GM21717 (cell line): ENCODE measurements around the gene CNOT3.

Source experiments
- ATAC-seq: cut with Tn5 transposase; IDR thresholded peaks from one replicate; pipeline ENCODE4 v1.9.1; 2021; ENCODE audit warnings: mild to moderate bottlenecking, moderate library complexity; ENCODE audit not compliant: unreplicated experiment

Gene CNOT3

GRCh38 chr19:54147676-54148075 lies 10.1 kb downstream of the CNOT3 start:
- ATAC-seq = no peak

- ATAC-seq = no peak
These were observed 10.6 kb downstream of the CNOT3 start for GRCh38 chr19:54148158-54148557.

- no peak for ATAC-seq
These were observed 11.7 kb downstream of the CNOT3 start for GRCh38 chr19:54149021-54149812.

DNA sequence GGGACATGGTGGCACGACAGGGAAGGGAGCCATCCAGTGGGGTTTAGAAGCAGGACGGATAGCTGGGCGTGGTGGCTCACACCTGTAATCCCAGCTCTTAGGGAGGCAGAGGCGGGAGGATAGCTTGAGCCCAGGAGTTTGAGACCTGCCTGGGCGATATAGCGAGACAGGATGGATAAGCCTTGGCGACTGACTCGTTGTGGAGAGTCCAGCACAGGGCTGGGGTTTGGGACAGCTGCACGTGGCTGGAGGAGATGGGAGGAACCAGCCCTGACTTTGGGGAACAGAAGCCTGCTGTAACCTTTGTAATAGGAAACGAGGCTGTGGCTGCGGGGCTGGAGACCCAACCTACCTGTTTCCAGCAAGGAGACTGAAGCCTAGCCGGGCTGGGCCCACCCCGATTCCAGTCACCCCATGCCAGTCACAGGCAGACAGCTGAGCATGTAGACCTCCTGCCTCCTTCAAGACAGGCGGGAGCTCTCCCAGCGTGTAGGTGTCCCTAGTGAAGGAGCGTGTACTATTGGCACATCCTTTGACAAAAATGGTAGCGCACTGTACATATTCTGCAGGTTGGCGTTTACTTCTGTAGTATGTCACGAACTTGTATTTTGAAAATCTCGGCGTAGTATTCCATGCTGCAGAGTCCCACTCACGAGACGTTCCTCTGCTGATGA lies 13.9 kb downstream of the CNOT3 start:
- no peak for ATAC-seq

DNA sequence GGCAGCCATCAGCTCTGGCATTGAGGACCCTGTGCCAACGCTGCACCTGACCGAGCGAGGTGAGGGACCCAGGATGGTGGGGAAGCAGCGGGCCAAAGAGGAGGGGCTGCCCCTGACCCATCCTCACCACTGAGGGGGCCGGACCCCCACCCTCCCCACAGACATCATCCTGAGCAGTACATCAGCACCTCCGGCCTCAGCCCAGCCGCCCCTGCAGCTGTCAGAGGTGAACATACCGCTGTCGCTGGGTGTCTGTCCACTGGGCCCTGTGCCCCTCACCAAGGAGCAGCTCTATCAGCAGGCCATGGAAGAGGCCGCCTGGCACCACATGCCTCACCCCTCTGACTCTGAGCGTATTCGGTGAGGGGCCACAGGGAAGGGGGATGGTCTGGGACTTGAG lies 14.7 kb downstream of the CNOT3 start:
- ATAC-seq = no peak

DNA sequence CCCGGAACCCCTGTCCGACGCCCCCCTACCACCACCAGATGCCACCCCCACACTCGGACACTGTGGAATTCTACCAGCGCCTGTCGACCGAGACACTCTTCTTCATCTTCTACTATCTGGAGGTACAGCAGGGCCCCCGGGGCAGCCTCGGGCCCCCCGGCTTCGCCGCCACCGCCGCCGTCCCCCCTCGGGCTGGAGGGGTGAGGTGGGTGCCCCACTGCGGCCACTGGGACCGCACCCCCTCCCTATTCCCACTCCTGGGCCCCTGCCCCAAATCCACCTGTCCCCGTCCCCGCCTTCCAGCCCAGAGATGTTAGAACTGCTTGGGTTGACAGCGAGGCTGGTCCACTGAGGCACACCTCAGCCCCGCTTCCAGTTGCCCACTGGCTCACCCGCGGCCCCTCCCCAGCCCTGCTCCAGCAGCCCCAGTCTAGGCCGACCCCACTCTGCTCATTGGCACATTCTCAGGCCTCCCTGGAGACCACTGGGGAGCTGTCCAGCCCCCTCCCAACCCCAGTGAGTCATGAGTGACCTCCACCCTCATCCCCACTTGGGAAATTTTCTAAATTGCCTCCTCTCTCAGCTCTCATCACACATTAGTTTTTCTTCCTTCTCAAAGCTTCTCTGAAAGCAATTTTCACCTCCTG lies 15.4 kb downstream of the CNOT3 start:
- ATAC-seq = no peak

DNA sequence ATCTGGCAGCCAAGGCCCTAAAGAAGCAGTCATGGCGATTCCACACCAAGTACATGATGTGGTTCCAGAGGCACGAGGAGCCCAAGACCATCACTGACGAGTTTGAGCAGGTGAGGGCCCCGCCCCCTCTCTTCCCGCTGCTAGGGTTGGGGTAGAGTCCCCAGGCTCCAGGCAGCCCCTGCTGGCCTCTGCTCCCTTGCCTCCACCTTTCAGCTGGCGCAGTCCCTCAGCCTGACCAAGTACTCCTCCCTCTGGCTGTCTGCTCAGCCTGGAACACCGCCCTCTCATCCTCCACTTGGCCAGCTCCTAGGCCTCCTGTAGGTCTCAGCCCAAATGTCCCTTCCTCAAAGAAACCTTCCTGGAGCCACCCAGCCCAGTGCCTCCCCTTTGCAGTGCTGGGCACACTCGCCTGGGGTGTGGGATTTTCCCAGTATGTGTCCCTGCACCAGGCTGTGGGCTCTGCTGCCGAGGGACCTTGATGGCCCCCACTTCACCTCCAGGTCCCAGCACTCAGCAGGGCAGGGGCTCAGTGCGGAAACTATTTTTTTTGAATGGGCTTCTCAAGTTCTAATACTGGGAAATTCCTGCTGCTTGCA lies 16.3 kb downstream of the CNOT3 start:
- ATAC-seq = no peak

DNA sequence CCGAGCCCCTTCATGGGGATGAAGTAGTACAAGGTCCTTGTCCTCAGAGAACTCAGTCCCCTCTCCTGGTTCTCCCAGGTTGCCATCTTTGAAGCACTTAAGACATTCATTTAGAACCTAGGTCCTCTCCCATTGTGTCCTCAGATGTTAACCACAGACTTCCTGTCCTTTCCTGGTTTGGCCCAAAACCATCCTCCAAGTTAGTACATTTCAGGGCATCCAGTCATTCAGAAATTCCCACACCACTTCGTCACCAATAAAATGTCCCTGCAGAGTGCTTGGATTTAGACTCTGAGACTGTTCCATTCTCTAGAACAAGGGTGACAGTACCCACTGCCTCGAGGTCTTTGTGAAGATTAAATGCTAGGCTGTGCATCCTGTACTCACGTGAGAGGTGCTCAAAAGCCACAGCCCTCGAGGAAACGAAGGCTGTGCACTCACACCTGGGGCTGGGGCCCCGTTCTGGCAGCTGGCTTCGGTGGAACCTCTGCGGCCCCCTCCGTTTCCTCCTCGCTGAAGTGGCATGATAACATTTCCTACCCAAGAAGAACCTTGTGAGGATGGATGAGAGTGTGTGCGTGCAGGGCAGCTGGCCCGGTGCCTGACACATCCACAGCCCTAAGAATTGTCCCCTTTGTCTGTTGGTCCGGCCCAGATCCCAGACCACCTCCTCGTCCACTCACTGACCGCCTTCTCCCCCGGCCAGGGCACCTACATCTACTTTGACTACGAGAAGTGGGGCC lies 17.2 kb downstream of the CNOT3 start:
- no peak for ATAC-seq

DNA sequence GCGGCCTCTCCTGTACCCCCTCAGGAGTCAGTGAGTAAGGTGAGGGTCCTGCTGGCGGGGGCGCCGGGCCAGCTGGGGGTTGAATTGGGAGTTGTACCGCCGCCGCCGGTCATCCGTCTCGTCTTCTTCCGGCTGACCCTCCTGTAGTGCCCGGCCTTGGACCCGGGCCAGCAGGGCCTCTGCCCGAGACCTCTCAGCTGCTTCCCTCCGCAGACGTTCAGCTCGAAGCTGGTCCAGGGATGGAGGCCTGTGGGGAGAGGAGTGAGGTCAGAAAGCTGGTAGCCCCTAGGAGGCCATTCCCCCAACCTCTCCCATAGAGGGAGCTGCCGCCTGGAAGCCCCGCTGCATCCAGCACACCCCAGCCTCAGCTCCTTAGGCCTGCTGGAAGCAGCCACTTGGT lies 18.1 kb downstream of the CNOT3 start:
- no peak for ATAC-seq

GRCh38 chr19:54156490-54156889 lies 18.9 kb downstream of the CNOT3 start:
- no peak for ATAC-seq

DNA sequence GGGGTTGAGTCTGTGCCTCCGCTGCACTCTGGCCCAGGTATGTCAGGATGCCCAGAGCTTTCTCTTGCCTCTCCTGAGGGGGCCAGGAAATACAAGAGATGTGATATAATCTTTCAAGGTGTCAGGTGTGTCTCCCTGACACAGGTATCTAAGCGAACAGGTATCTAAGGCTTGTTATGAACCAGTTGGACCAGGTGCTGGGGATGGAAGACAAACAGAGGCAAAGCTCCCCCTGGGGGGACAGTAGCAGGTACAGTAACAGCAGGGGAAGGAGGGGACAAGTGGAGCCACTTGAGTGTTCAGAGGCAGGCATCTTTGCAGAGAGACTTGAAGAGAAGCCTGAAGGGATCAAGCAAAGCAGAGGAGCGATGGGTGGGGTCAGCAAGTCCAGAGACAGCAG lies 19.4 kb downstream of the CNOT3 start:
- no peak for ATAC-seq

DNA sequence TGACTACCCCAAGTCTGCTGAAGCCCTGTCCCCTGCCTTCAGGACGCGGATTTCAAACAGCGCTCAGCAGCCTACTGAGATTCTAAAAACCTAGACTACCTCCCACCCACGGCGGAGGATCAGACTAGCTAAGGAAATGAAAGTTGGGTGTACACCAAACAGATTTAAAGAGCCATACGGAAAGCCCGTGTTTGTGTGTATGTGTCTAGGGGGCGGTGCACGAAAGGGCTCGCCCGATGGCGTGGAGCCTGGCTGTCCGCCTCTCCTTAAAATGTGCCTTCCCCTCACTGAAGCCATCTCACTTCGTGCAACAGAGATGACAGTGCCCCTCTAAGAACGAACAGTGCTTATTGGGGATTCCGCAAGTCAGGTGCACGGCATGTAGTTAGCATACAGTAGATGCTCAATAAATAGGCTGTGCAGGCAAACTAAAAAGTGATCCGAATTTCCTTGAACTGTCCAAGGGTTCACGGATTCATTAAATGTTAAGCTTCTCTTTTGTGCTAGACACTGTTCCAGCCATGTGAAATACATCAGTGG lies 21.3 kb downstream of the CNOT3 start:
- no peak for ATAC-seq

DNA sequence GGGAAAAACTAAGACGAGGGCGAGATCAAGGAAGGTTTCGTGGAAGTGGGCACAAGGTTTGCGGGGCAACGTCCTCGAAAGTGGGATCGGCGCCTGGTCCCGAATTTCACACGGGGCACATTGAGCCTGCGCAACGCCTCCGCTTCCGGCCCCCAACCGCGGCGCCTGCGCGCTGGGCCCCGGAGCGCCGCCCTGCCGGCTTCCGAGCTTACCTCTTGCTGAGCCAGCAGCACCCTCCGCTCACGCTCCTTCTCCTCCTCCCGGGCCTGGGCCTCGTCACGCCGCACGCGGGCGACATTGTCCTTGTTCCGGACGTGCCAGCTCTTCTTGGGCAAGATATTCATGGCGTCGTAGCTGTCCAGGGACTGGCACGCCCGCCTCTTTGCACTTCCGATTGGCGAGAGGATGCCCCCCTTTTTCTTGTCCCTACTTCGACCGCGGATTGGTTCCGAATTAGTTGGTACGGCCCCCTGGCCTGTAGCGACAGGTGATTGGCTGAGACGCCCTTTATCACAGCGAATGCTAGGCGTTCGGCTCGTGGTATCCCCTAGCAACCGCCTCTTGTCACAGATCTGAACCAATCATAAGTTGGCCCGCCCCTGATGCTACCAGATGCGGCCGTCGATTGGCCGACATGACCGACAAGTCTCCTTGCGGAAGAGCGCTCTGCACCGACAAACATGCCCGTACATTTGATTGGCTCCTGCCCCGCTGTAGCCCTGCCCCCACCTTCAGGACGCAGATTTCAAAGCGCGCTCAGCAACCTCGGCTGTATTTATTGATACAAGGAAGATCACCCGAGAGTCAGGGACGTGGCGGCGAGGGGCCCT lies 22.0 kb downstream of the CNOT3 start, which contains the start of gene LENG1:
Gene LENG1 (minus strand): TSS at position 370 of the 830 bp plus-strand sequence. CDS start 26 bp downstream, at position 344.
- peak; percentile 79 for ATAC-seq

DNA sequence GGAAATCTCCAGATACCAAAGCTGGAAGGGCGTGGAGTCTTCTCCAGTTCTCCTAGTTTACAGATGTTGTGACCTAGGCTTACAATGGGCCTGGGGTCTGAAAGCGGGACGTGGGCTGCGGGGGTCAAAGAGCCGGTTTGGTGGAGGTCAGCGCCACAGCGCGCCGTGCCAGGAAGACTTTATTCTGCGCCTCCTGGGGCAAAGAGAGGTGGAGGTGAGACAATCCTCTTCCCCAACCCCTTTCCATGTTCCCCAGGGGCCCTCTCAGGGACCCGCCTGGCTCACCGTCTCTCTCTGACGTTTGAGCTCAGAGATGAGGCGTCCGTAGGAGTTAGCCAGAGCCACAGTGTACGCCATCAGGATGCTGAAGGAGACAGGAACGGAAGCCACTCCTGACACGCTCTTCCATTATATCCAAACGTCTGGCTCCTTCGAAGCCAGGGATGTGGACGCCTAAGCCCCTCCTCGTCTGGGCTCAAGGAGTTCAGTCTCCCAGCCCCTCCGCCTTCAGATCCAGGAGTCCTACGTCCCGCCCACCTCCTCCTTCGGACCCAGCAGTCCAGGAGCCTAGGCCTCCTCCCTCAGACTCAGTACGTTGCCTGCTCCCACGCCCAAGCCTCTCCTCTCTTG lies 22.7 kb downstream of the CNOT3 start:
- ATAC-seq = no peak

- no peak for ATAC-seq
These were observed 23.3 kb downstream of the CNOT3 start for GRCh38 chr19:54160854-54161253.

DNA sequence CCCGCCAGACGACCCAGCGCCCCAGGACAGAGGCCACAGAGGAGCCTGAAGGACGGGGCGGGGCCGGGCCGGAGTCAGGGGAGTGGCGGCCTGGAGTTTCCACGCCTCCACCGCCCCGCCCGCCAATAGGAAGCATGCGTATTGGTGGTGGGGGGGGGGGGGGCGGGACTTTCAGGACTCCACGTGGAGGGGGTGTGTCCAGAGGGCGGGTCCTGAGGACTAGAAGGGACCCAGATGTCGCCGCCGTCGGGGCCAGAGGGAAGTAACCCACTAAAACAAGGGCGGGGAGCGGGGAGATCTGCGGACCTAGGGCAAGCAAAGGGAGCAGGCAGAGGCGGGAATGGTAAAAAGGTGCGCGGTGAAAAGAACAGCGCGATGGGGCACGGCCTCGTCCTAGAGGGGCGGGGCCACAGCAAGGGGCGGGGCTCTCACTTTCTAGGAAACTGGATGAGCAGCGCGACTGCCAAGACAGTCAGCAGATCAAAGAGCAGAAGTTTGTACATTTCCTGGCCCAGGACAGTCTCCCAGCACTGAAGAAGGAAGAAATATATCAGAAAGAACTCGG lies 24.8 kb downstream of the CNOT3 start:
- ATAC-seq = no peak

DNA sequence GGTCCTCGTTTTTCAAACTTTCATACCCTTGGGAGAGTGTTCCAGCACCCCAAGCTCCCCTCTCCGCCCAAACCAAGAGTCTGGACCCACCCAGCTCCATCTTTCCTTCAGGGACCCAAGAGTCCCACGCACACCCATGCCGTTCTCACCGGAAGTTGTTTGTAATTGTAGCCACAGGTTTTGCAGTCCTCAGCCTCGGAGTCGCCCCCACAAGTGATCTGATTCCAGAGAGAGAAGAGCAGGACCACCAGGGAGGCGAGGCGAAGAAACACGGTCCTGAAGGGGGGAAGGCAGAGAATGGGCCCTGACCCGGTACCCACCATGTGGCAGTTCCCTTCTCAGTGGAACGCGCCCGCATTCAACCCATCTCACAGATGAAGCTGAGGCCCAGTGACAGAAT lies 25.3 kb downstream of the CNOT3 start:
- no peak for ATAC-seq

- no peak for ATAC-seq
These were observed 27.0 kb downstream of the CNOT3 start for GRCh38 chr19:54164369-54165068.
